ENCODE measurements around the gene ADAMTS12.

The ADAMTS12 gene

GRCh38 chr5:33781286-33781685 is 110.5 kb downstream of the ADAMTS12 start:
- Histone ChIP-seq H3K4me3 (ENCODE audit: low read depth, low read length) (no peak overlapping the region), H3K36me3 (ENCODE audit: control insufficient read depth, insufficient read depth, low read length) (no peaks in the 10 kb centered on the region), H3K9me3 (ENCODE audit: control insufficient read depth, insufficient read depth, low read length) (peaks cover 6% of the 10 kb centered on the region; the same call in 1 of the 2 replicates), H3K27ac (ENCODE audit: low read depth, low read length) (no peak overlapping the region), H3K9ac (ENCODE audit: low read depth, low read length) (no peak overlapping the region), H3K27me3 (ENCODE audit: control insufficient read depth, insufficient read depth, low read length) (no peaks in the 10 kb centered on the region), H3K4me1 (ENCODE audit: control insufficient read depth, insufficient read depth, low read length) (0 out of 2 replicates have a peak, but pooled peaks cover 4% of the 10 kb centered on the region)

- Histone ChIP-seq H3K27me3 (ENCODE audit: control insufficient read depth, insufficient read depth, low read length) (no peaks in the 10 kb centered on the region), H3K36me3 (ENCODE audit: control insufficient read depth, insufficient read depth, low read length) (no peaks in the 10 kb centered on the region), H3K4me3 (ENCODE audit: low read depth, low read length) (no peak overlapping the region), H3K9me3 (ENCODE audit: control insufficient read depth, insufficient read depth, low read length) (no peaks in the 10 kb centered on the region), H3K27ac (ENCODE audit: low read depth, low read length) (no peak overlapping the region), H3K4me1 (ENCODE audit: control insufficient read depth, insufficient read depth, low read length) (0 out of 2 replicates have a peak, but pooled peaks cover 4% of the 10 kb centered on the region), H3K9ac (ENCODE audit: low read depth, low read length) (no peak overlapping the region)
Observed at GRCh38 chr5:33776151-33776660, 115.6 kb downstream of the ADAMTS12 start.

GRCh38 chr5:33774341-33774740 is 117.4 kb downstream of the ADAMTS12 start:
- no peaks in the 10 kb centered on the region for H3K4me1 ChIP-seq (ENCODE audit: control insufficient read depth, insufficient read depth, low read length)
- no peak overlapping the region for H3K9ac ChIP-seq (ENCODE audit: low read depth, low read length)
- no peaks in the 10 kb centered on the region for H3K36me3 ChIP-seq (ENCODE audit: control insufficient read depth, insufficient read depth, low read length)
- H3K27me3 ChIP-seq (ENCODE audit: control insufficient read depth, insufficient read depth, low read length), result no peaks in the 10 kb centered on the region
- no peak overlapping the region for H3K4me3 ChIP-seq (ENCODE audit: low read depth, low read length)
- H3K27ac ChIP-seq (ENCODE audit: low read depth, low read length), result no peak overlapping the region
- H3K9me3 ChIP-seq (ENCODE audit: control insufficient read depth, insufficient read depth, low read length), result no peaks in the 10 kb centered on the region

GRCh38 chr5:33772380-33772897 is 119.4 kb downstream of the ADAMTS12 start:
- Histone ChIP-seq H3K4me3 (ENCODE audit: low read depth, low read length) (no peak overlapping the region), H3K9me3 (ENCODE audit: control insufficient read depth, insufficient read depth, low read length) (no peaks in the 10 kb centered on the region), H3K27me3 (ENCODE audit: control insufficient read depth, insufficient read depth, low read length) (no peaks in the 10 kb centered on the region), H3K27ac (ENCODE audit: low read depth, low read length) (no peak overlapping the region), H3K4me1 (ENCODE audit: control insufficient read depth, insufficient read depth, low read length) (no peaks in the 10 kb centered on the region), H3K9ac (ENCODE audit: low read depth, low read length) (no peak overlapping the region), H3K36me3 (ENCODE audit: control insufficient read depth, insufficient read depth, low read length) (no peaks in the 10 kb centered on the region)

GRCh38 chr5:33769968-33770367 is 121.8 kb downstream of the ADAMTS12 start:
- no peaks in the 10 kb centered on the region for H3K36me3 ChIP-seq (ENCODE audit: control insufficient read depth, insufficient read depth, low read length)
- H3K27me3 ChIP-seq (ENCODE audit: control insufficient read depth, insufficient read depth, low read length), result no peaks in the 10 kb centered on the region
- H3K27ac ChIP-seq (ENCODE audit: low read depth, low read length), result no peak overlapping the region
- H3K9me3 ChIP-seq (ENCODE audit: control insufficient read depth, insufficient read depth, low read length), result no peaks in the 10 kb centered on the region
- H3K4me3 ChIP-seq (ENCODE audit: low read depth, low read length), result no peak overlapping the region
- H3K4me1 ChIP-seq (ENCODE audit: control insufficient read depth, insufficient read depth, low read length), result peaks cover 10% of the 10 kb centered on the region
- H3K9ac ChIP-seq (ENCODE audit: low read depth, low read length), result no peak overlapping the region

GRCh38 chr5:33769196-33769595 is 122.6 kb downstream of the ADAMTS12 start:
- no peak overlapping the region for H3K4me3 ChIP-seq (ENCODE audit: low read depth, low read length)
- no peaks in the 10 kb centered on the region for H3K9me3 ChIP-seq (ENCODE audit: control insufficient read depth, insufficient read depth, low read length)
- no peaks in the 10 kb centered on the region for H3K36me3 ChIP-seq (ENCODE audit: control insufficient read depth, insufficient read depth, low read length)
- H3K9ac ChIP-seq (ENCODE audit: low read depth, low read length), result no peak overlapping the region
- H3K27ac ChIP-seq (ENCODE audit: low read depth, low read length), result no peak overlapping the region
- no peaks in the 10 kb centered on the region for H3K27me3 ChIP-seq (ENCODE audit: control insufficient read depth, insufficient read depth, low read length)
- peaks cover 17% of the 10 kb centered on the region for H3K4me1 ChIP-seq (ENCODE audit: control insufficient read depth, insufficient read depth, low read length)

GRCh38 chr5:33766023-33766422 is 125.8 kb downstream of the ADAMTS12 start:
- H3K27me3 ChIP-seq (ENCODE audit: control insufficient read depth, insufficient read depth, low read length), result no peaks in the 10 kb centered on the region

GRCh38 chr5:33764786-33765185 is 127.0 kb downstream of the ADAMTS12 start:
- Histone ChIP-seq H3K4me1 (ENCODE audit: control insufficient read depth, insufficient read depth, low read length) (peaks cover 46% of the 10 kb centered on the region), H3K27ac (ENCODE audit: low read depth, low read length) (peak overlapping the region; percentile 22), H3K9me3 (ENCODE audit: control insufficient read depth, insufficient read depth, low read length) (no peaks in the 10 kb centered on the region), H3K27me3 (ENCODE audit: control insufficient read depth, insufficient read depth, low read length) (no peaks in the 10 kb centered on the region), H3K9ac (ENCODE audit: low read depth, low read length) (no peak overlapping the region), H3K36me3 (ENCODE audit: control insufficient read depth, insufficient read depth, low read length) (no peaks in the 10 kb centered on the region), H3K4me3 (ENCODE audit: low read depth, low read length) (no peak overlapping the region; the same call in 1 of the 2 replicates)

More at GRCh38 chr5:33766023-33766422, 125.8 kb downstream of the ADAMTS12 start:
- H3K36me3 ChIP-seq (ENCODE audit: control insufficient read depth, insufficient read depth, low read length), result no peaks in the 10 kb centered on the region
- no peak overlapping the region for H3K9ac ChIP-seq (ENCODE audit: low read depth, low read length)
- H3K4me3 ChIP-seq (ENCODE audit: low read depth, low read length), result no peak overlapping the region
- H3K27ac ChIP-seq (ENCODE audit: low read depth, low read length), result no peak overlapping the region
- H3K9me3 ChIP-seq (ENCODE audit: control insufficient read depth, insufficient read depth, low read length), result no peaks in the 10 kb centered on the region
- H3K4me1 ChIP-seq (ENCODE audit: control insufficient read depth, insufficient read depth, low read length), result peaks cover 36% of the 10 kb centered on the region

- peaks cover 47% of the 10 kb centered on the region for H3K4me1 ChIP-seq (ENCODE audit: control insufficient read depth, insufficient read depth, low read length)
- no peaks in the 10 kb centered on the region for H3K9me3 ChIP-seq (ENCODE audit: control insufficient read depth, insufficient read depth, low read length)
- H3K27me3 ChIP-seq (ENCODE audit: control insufficient read depth, insufficient read depth, low read length), result no peaks in the 10 kb centered on the region
- H3K4me3 ChIP-seq (ENCODE audit: low read depth, low read length), result no peak overlapping the region
- H3K9ac ChIP-seq (ENCODE audit: low read depth, low read length), result no peak overlapping the region
- H3K27ac ChIP-seq (ENCODE audit: low read depth, low read length), result no peak overlapping the region
- no peaks in the 10 kb centered on the region for H3K36me3 ChIP-seq (ENCODE audit: control insufficient read depth, insufficient read depth, low read length)
Observed at GRCh38 chr5:33763435-33763834, 128.4 kb downstream of the ADAMTS12 start.

GRCh38 chr5:33762859-33763258 is 128.9 kb downstream of the ADAMTS12 start:
- H3K36me3 ChIP-seq (ENCODE audit: control insufficient read depth, insufficient read depth, low read length), result no peaks in the 10 kb centered on the region
- H3K9me3 ChIP-seq (ENCODE audit: control insufficient read depth, insufficient read depth, low read length), result no peaks in the 10 kb centered on the region
- H3K27ac ChIP-seq (ENCODE audit: low read depth, low read length), result no peak overlapping the region
- no peaks in the 10 kb centered on the region for H3K27me3 ChIP-seq (ENCODE audit: control insufficient read depth, insufficient read depth, low read length)
- H3K4me3 ChIP-seq (ENCODE audit: low read depth, low read length), result no peak overlapping the region
- H3K9ac ChIP-seq (ENCODE audit: low read depth, low read length), result no peak overlapping the region
- peaks cover 47% of the 10 kb centered on the region for H3K4me1 ChIP-seq (ENCODE audit: control insufficient read depth, insufficient read depth, low read length)

GRCh38 chr5:33761139-33761538 is 130.7 kb downstream of the ADAMTS12 start:
- no peak overlapping the region for H3K4me3 ChIP-seq (ENCODE audit: low read depth, low read length)
- no peaks in the 10 kb centered on the region for H3K27me3 ChIP-seq (ENCODE audit: control insufficient read depth, insufficient read depth, low read length)
- no peaks in the 10 kb centered on the region for H3K36me3 ChIP-seq (ENCODE audit: control insufficient read depth, insufficient read depth, low read length)
- no peak overlapping the region for H3K27ac ChIP-seq (ENCODE audit: low read depth, low read length)
- H3K9ac ChIP-seq (ENCODE audit: low read depth, low read length), result no peak overlapping the region
- H3K4me1 ChIP-seq (ENCODE audit: control insufficient read depth, insufficient read depth, low read length), result peaks cover 47% of the 10 kb centered on the region
- H3K9me3 ChIP-seq (ENCODE audit: control insufficient read depth, insufficient read depth, low read length), result no peaks in the 10 kb centered on the region
